ENCODE data around the gene RTN4RL1. TPM values are rescaled to one million over a fixed set of nuclear protein-coding genes. Genes with fewer than 3 reads are reported as not detected.
A peak's percentile ranks its signal among the peaks of the same experiment; 100 is the strongest.

The RTN4RL1 gene
- total RNA-seq, 2 donors from 2014 or later = 18.2 to 19.6 TPM

DNA sequence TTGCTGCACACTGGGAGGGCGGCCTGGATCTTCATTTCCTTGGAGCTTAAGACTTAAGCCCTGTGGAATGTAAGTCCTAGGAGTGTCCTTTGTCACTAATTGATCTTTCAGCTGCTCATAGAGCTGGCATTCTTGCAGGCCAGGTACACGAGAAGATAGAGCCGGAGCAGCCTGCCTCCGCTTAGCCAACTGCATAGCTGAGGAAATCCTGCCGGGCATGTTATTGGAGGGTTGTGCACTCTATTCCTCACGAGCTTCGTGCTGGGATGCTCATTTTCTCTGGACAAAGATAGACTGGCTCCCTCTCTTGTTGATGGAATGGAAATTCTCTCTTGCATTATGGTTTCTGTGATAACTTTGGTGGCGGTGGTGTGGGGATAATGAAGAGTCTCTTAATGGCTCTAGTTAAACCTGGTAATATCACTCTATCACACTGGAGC, 118.5 kb downstream of the RTN4RL1 start:
- no peaks in the 10 kb centered on the region for H3K9me3 ChIP-seq (ENCODE audit: control insufficient read depth, low read length)
- H3K4me1 Mint-ChIP-seq = peaks cover 38% of the 10 kb centered on the region
- H3K27ac ChIP-seq (ENCODE audit: low read depth, low read length) = no peak overlapping the region
- peaks cover 44% of the 10 kb centered on the region for H3K27me3 ChIP-seq (ENCODE audit: control insufficient read depth, insufficient read depth, low read length, poor library complexity, severe bottlenecking)
- peak overlapping the region; percentile 84 for H3K27ac Mint-ChIP-seq
- peak; percentile 71 for DNase-seq
- H3K36me3 Mint-ChIP-seq (ENCODE audit: low read depth) = no peaks in the 10 kb centered on the region
- H3K4me3 ChIP-seq (ENCODE audit: low read length) = no peak overlapping the region
- WGBS, 2 experiments (ENCODE audit: insufficient coverage in 1 of 2, insufficient read length in 1 of 2) = 54 to 77% methylated on average over 2 to 7 of the region's 8 CpGs
- TF ChIP-seq, protein P1, sequence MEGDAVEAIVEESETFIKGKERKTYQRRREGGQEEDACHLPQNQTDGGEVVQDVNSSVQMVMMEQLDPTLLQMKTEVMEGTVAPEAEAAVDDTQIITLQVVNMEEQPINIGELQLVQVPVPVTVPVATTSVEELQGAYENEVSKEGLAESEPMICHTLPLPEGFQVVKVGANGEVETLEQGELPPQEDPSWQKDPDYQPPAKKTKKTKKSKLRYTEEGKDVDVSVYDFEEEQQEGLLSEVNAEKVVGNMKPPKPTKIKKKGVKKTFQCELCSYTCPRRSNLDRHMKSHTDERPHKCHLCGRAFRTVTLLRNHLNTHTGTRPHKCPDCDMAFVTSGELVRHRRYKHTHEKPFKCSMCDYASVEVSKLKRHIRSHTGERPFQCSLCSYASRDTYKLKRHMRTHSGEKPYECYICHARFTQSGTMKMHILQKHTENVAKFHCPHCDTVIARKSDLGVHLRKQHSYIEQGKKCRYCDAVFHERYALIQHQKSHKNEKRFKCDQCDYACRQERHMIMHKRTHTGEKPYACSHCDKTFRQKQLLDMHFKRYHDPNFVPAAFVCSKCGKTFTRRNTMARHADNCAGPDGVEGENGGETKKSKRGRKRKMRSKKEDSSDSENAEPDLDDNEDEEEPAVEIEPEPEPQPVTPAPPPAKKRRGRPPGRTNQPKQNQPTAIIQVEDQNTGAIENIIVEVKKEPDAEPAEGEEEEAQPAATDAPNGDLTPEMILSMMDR (conservative IDR thresholded peaks at IDR 0.05) = no peak
- no peaks in the 10 kb centered on the region for H3K36me3 ChIP-seq (ENCODE audit: control insufficient read depth, insufficient read depth, low read length)
- H3K4me1 ChIP-seq (ENCODE audit: control insufficient read depth, insufficient read depth, low read length) = peaks cover 23% of the 10 kb centered on the region
- H3K27me3 Mint-ChIP-seq (ENCODE audit: insufficient read depth) = peaks cover 70% of the 10 kb centered on the region
- no peak overlapping the region for H3K9ac ChIP-seq (ENCODE audit: extremely low read depth, low read length, poor library complexity, severe bottlenecking)
- H3K4me3 Mint-ChIP-seq = no peak overlapping the region
- no peaks in the 10 kb centered on the region for H3K9me3 Mint-ChIP-seq

GRCh38 chr17:1905190-1905913, 119.8 kb downstream of the RTN4RL1 start:
- Histone ChIP-seq H3K9me3 (ENCODE audit: control insufficient read depth, low read length) (no peaks in the 10 kb centered on the region), H3K27ac (ENCODE audit: low read depth, low read length) (no peak overlapping the region), H3K9ac (ENCODE audit: extremely low read depth, low read length, poor library complexity, severe bottlenecking) (no peak overlapping the region), H3K27me3 (ENCODE audit: control insufficient read depth, insufficient read depth, low read length, poor library complexity, severe bottlenecking) (peaks cover 37% of the 10 kb centered on the region), H3K4me3 (ENCODE audit: low read length) (no peak overlapping the region), H3K4me1 (ENCODE audit: control insufficient read depth, insufficient read depth, low read length) (peaks cover 23% of the 10 kb centered on the region), H3K36me3 (ENCODE audit: control insufficient read depth, insufficient read depth, low read length) (no peaks in the 10 kb centered on the region)
- no peak for DNase-seq
- TF ChIP-seq, protein P1 (conservative IDR thresholded peaks at IDR 0.05) = no peak
- 65 to 71% methylated on average over 19 to 25 of the region's 25 CpGs for WGBS, 2 experiments (ENCODE audit: insufficient coverage in 1 of 2, insufficient read length in 1 of 2)
- Mint-ChIP-seq H3K4me1 (peaks cover 38% of the 10 kb centered on the region), H3K4me3 (no peak overlapping the region), H3K27ac (peak overlapping the region; percentile 65), H3K27me3 (ENCODE audit: insufficient read depth) (peaks cover 56% of the 10 kb centered on the region), H3K36me3 (ENCODE audit: low read depth) (no peaks in the 10 kb centered on the region), H3K9me3 (no peaks in the 10 kb centered on the region)

- DNase-seq = no peak
- TF ChIP-seq, protein P1 (conservative IDR thresholded peaks at IDR 0.05) = no peak
- Mint-ChIP-seq H3K4me1 (peaks cover 35% of the 10 kb centered on the region), H3K27me3 (ENCODE audit: insufficient read depth) (peaks cover 48% of the 10 kb centered on the region), H3K36me3 (ENCODE audit: low read depth) (peaks cover 3% of the 10 kb centered on the region), H3K4me3 (no peak overlapping the region), H3K9me3 (no peaks in the 10 kb centered on the region), H3K27ac (no peak overlapping the region)
- H3K4me3 ChIP-seq (ENCODE audit: low read length) = no peak overlapping the region
- H3K4me1 ChIP-seq (ENCODE audit: control insufficient read depth, insufficient read depth, low read length) = peaks cover 23% of the 10 kb centered on the region
- H3K36me3 ChIP-seq (ENCODE audit: control insufficient read depth, insufficient read depth, low read length) = peaks cover 2% of the 10 kb centered on the region
- no peak overlapping the region for H3K27ac ChIP-seq (ENCODE audit: low read depth, low read length)
- no peaks in the 10 kb centered on the region for H3K9me3 ChIP-seq (ENCODE audit: control insufficient read depth, low read length)
- H3K9ac ChIP-seq (ENCODE audit: extremely low read depth, low read length, poor library complexity, severe bottlenecking) = no peak overlapping the region
- H3K27me3 ChIP-seq (ENCODE audit: control insufficient read depth, insufficient read depth, low read length, poor library complexity, severe bottlenecking) = peaks cover 29% of the 10 kb centered on the region
- 81 to 86% methylated on average over 16 to 17 of the region's 17 CpGs for WGBS, 2 experiments (ENCODE audit: insufficient coverage in 1 of 2, insufficient read length in 1 of 2)
Observed at GRCh38 chr17:1904273-1905182, 120.6 kb downstream of the RTN4RL1 start.

Measured in endodermal cell (in vitro differentiated cells).